Natural killer cell (primary cell): ENCODE data around the gene MAP1B. TPM values are rescaled to one million over a fixed set of nuclear protein-coding genes. Genes with fewer than 3 reads are reported as not detected.

ENCODE experiments used
- ATAC-seq, 3 donors: fragments of 150-1000 bp in 2 of 3; fragments of 200-7000 bp in 1 of 3; cut with Tn5 transposase; 1 replicate in 1 of 3; 2 replicates in 2 of 3; pipeline ENCODE4 v1.10.0; 2021; ENCODE audit warnings: mild to moderate bottlenecking in 2 of 3, moderate library complexity in 2 of 3
- DNase-seq, 2 donors: peaks; one replicate each; pipeline versions ENCODE4 v3.0.0 to v3.0.0-alpha.2; 2013 to 2021; ENCODE audit warnings: mixed read lengths in 1 of 2
- H3K27ac ChIP-seq: one replicate; pipeline ENCODE4 v1.5.1; 2013; ENCODE audit warnings: mild to moderate bottlenecking, low read length
- H3K27me3 ChIP-seq: one replicate; pipeline ENCODE4 v1.6.1; 2013; ENCODE audit warnings: low read length; ENCODE audit not compliant: control insufficient read depth, insufficient read depth
- H3K36me3 ChIP-seq: one replicate; pipeline ENCODE4 v1.6.1; 2013; ENCODE audit warnings: low read length; ENCODE audit not compliant: control insufficient read depth, insufficient read depth
- H3K4me1 ChIP-seq: one replicate; pipeline ENCODE4 v1.6.1; 2013; ENCODE audit warnings: low read length; ENCODE audit not compliant: control insufficient read depth, insufficient read depth
- H3K4me3 ChIP-seq: one replicate; pipeline ENCODE4 v1.5.1; 2013; ENCODE audit warnings: low read length
- H3K9me3 ChIP-seq: one replicate; pipeline ENCODE4 v1.6.1; 2013; ENCODE audit warnings: low read length; ENCODE audit not compliant: control insufficient read depth, insufficient read depth
- H3K27ac Mint-ChIP-seq, 2 donors: one replicate each; pipeline ENCODE4 v1.8.0; 2022; ENCODE audit warnings: mild to moderate bottlenecking in 2 of 2, mixed read lengths in 2 of 2, moderate library complexity in 1 of 2
- H3K27me3 Mint-ChIP-seq, 2 donors: one replicate each; pipeline ENCODE4 v1.8.0; 2022; ENCODE audit warnings: low read depth in 2 of 2, mixed read lengths in 2 of 2
- H3K36me3 Mint-ChIP-seq: one replicate; pipeline ENCODE4 v1.8.0; 2022; ENCODE audit warnings: mixed read lengths
- H3K4me1 Mint-ChIP-seq, 2 donors: one replicate each; pipeline ENCODE4 v1.8.0; 2022; ENCODE audit warnings: mixed read lengths in 2 of 2
- H3K4me3 Mint-ChIP-seq: one replicate; pipeline ENCODE4 v1.8.0; 2022; ENCODE audit warnings: mild to moderate bottlenecking, moderate library complexity, mixed read lengths
- H3K9me3 Mint-ChIP-seq, 2 donors: one replicate each; pipeline ENCODE4 v1.8.0; 2022; ENCODE audit warnings: mixed read lengths in 2 of 2
- WGBS: methylation state at CpG from one replicate; pipeline ENCODE4 v1.1.7; 2013; ENCODE audit warnings: missing lambda C conversion rate; ENCODE audit not compliant: insufficient coverage; 5-methylcytosine and 5-hydroxymethylcytosine counted together
- intact Hi-C: fragments of 100-400 bp; cut with micrococcal nuclease; formaldehyde crosslinking; loops from one replicate; pipeline ENCODE4 v1.14.2; 2022
- total RNA-seq, 4 donors: library from RNA; stranded (reverse); fragments of 120-200 nt in 1 of 4; gene quantifications; one replicate each; pipeline versions ENCODE4 v1.2.3 to v1.2.4, GENCODE V29; 2013 to 2022
- TF ChIP-seq, protein P1 (sequence below): fragments of 200-600 bp; IDR thresholded peaks from one replicate; pipeline ENCODE4 v1.8.0; 2022; ENCODE audit warnings: antibody characterized with exemption

Gene MAP1B
- total RNA-seq, 3 donors from 2014 or later (not counting 1 experiment from before 2014, with no cell fraction given): 0.07 to 0.31 TPM; not detected in 1

- intact Hi-C loops: no loop called here
- peaks cover 55% of the 10 kb centered on the region for H3K36me3 ChIP-seq
- TF ChIP-seq, protein P1, sequence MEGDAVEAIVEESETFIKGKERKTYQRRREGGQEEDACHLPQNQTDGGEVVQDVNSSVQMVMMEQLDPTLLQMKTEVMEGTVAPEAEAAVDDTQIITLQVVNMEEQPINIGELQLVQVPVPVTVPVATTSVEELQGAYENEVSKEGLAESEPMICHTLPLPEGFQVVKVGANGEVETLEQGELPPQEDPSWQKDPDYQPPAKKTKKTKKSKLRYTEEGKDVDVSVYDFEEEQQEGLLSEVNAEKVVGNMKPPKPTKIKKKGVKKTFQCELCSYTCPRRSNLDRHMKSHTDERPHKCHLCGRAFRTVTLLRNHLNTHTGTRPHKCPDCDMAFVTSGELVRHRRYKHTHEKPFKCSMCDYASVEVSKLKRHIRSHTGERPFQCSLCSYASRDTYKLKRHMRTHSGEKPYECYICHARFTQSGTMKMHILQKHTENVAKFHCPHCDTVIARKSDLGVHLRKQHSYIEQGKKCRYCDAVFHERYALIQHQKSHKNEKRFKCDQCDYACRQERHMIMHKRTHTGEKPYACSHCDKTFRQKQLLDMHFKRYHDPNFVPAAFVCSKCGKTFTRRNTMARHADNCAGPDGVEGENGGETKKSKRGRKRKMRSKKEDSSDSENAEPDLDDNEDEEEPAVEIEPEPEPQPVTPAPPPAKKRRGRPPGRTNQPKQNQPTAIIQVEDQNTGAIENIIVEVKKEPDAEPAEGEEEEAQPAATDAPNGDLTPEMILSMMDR: no peak
- no peak overlapping the region for H3K27ac Mint-ChIP-seq
- no peaks in the 10 kb centered on the region for H3K9me3 Mint-ChIP-seq
- no peaks in the 10 kb centered on the region for H3K9me3 ChIP-seq
- H3K27me3 ChIP-seq: no peaks in the 10 kb centered on the region
- ATAC-seq (no peak), DNase-seq (no peak)
- H3K4me1 Mint-ChIP-seq: peaks cover 0 to 4% of the 10 kb centered on the region in 2 donors
- no peak overlapping the region for H3K4me3 Mint-ChIP-seq
- 97% methylated on average over 3 of the region's 3 CpGs for WGBS
- no peak overlapping the region for H3K4me3 ChIP-seq
- H3K27me3 Mint-ChIP-seq: peaks cover 0 to 3% of the 10 kb centered on the region in 2 donors
- H3K27ac ChIP-seq: no peak overlapping the region
- no peaks in the 10 kb centered on the region for H3K4me1 ChIP-seq
- peaks cover 51% of the 10 kb centered on the region for H3K36me3 Mint-ChIP-seq
Measured at GRCh38 chr5:72224946-72225463, 117.7 kb downstream of the MAP1B start.

- H3K9me3 Mint-ChIP-seq: no peaks in the 10 kb centered on the region
- H3K4me3 ChIP-seq: no peak overlapping the region
- H3K4me3 Mint-ChIP-seq: no peak overlapping the region
- TF ChIP-seq, protein P1: no peak
- H3K27me3 ChIP-seq: peaks cover under 1% of the 10 kb centered on the region
- no peak overlapping the region for H3K27ac Mint-ChIP-seq
- H3K4me1 ChIP-seq: no peaks in the 10 kb centered on the region
- H3K4me1 Mint-ChIP-seq: peaks cover 0 to 11% of the 10 kb centered on the region in 2 donors
- DNase-seq (no peak), ATAC-seq (no peak)
- peaks cover 49% of the 10 kb centered on the region for H3K36me3 ChIP-seq
- H3K27ac ChIP-seq: no peak overlapping the region
- peaks cover 57% of the 10 kb centered on the region for H3K36me3 Mint-ChIP-seq
- intact Hi-C loops: no loop called here
- WGBS: 100% methylated on average over 1 of the region's 3 CpGs
- H3K9me3 ChIP-seq: no peaks in the 10 kb centered on the region
- peaks cover 7 to 9% of the 10 kb centered on the region in 2 donors for H3K27me3 Mint-ChIP-seq
Measured at GRCh38 chr5:72225741-72226140, 118.5 kb downstream of the MAP1B start.

- intact Hi-C loops: no loop called here
- Histone ChIP-seq H3K36me3 (peaks cover 38% of the 10 kb centered on the region), H3K4me1 (peaks cover under 1% of the 10 kb centered on the region), H3K9me3 (no peaks in the 10 kb centered on the region), H3K4me3 (no peak overlapping the region), H3K27ac (no peak overlapping the region), H3K27me3 (peaks cover 3% of the 10 kb centered on the region)
- H3K36me3 Mint-ChIP-seq: peaks cover 56% of the 10 kb centered on the region
- H3K27me3 Mint-ChIP-seq: peaks cover 14 to 16% of the 10 kb centered on the region in 2 donors
- peaks cover 10 to 17% of the 10 kb centered on the region in 2 donors for H3K4me1 Mint-ChIP-seq
- TF ChIP-seq, protein P1: no peak
- no peak for ATAC-seq
- no peak for DNase-seq
- no peak overlapping the region for H3K4me3 Mint-ChIP-seq
- H3K27ac Mint-ChIP-seq: no peak overlapping the region
- WGBS: 74% methylated on average over 2 of the region's 2 CpGs
- no peaks in the 10 kb centered on the region for H3K9me3 Mint-ChIP-seq
Measured at GRCh38 chr5:72226950-72227349, 119.7 kb downstream of the MAP1B start.

- Histone ChIP-seq H3K4me1 (peaks cover 12% of the 10 kb centered on the region), H3K4me3 (no peak overlapping the region), H3K27me3 (peaks cover 3% of the 10 kb centered on the region), H3K27ac (no peak overlapping the region), H3K36me3 (peaks cover 18% of the 10 kb centered on the region), H3K9me3 (no peaks in the 10 kb centered on the region)
- no peak for DNase-seq
- H3K4me3 Mint-ChIP-seq: no peak overlapping the region
- peaks cover 14 to 16% of the 10 kb centered on the region in 2 donors for H3K27me3 Mint-ChIP-seq
- H3K36me3 Mint-ChIP-seq: peaks cover 44% of the 10 kb centered on the region
- intact Hi-C loops: no loop called here
- TF ChIP-seq, protein P1: no peak
- no peaks in the 10 kb centered on the region for H3K9me3 Mint-ChIP-seq
- no peak overlapping the region for H3K27ac Mint-ChIP-seq
- peaks cover 25 to 30% of the 10 kb centered on the region in 2 donors for H3K4me1 Mint-ChIP-seq
- 95% methylated on average over 2 of the region's 3 CpGs for WGBS
- ATAC-seq: no peak
Measured at GRCh38 chr5:72228960-72229359, 121.7 kb downstream of the MAP1B start.
